T-helper 2 cell treated with Interferon-gamma antibody and Interleukin-4, amounts not matched to agents 5 μg/mL and 100 μg/mL, for 36 hours (primary cell): ENCODE results near the gene ARID1B.
"Not testable (repeated sequence)": the region's sequence is repeated elsewhere in the genome, so short reads cannot be mapped to it uniquely, and the experiment has no call there.

Source experiments
- DNase-seq: peaks from one replicate; pipeline ENCODE4 v3.0.0; 2021; ENCODE audit warnings: low spot score
- H3K27ac Mint-ChIP-seq: one replicate; pipeline ENCODE4 v1.8.0; 2021; ENCODE audit warnings: mild to moderate bottlenecking, mixed read lengths
- H3K27me3 Mint-ChIP-seq: one replicate; pipeline ENCODE4 v1.8.0; 2021; ENCODE audit warnings: low read depth, mixed read lengths
- H3K36me3 Mint-ChIP-seq: one replicate; pipeline ENCODE4 v1.8.0; 2021; ENCODE audit warnings: low read depth, mixed read lengths
- H3K4me1 Mint-ChIP-seq: one replicate; pipeline ENCODE4 v1.8.0; 2021; ENCODE audit warnings: low read depth, mixed read lengths
- H3K4me3 Mint-ChIP-seq: one replicate; pipeline ENCODE4 v1.8.0; 2022; ENCODE audit warnings: mild to moderate bottlenecking, moderate library complexity, mixed read lengths
- H3K9me3 Mint-ChIP-seq: one replicate; pipeline ENCODE4 v1.8.0; 2021; ENCODE audit warnings: mixed read lengths

Gene ARID1B

DNA sequence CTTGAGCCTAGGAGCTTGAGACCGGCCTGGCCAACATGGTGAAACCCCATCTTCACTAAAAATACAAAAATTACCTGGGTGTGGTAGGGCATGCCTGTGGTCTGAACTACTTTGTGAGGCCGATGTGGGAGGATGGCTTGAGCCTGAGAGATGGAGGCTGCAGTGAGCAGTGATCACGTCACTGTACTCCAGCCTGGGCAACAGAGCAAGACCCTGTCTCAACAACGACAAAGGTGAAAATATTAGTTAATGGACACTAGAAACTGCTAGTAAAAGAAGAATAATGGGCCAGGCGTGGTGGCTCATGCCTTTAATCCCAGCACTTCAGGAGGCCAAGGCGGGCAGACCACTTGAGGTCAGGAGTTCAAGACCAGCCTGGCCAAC, 168.6 kb downstream of the ARID1B start:
- H3K27me3 Mint-ChIP-seq, H3K4me3 Mint-ChIP-seq, DNase-seq, H3K9me3 Mint-ChIP-seq, H3K27ac Mint-ChIP-seq, H3K36me3 Mint-ChIP-seq: not testable (repeated sequence)
- H3K4me1 Mint-ChIP-seq = peaks cover 12% of the 10 kb centered on the region

DNA sequence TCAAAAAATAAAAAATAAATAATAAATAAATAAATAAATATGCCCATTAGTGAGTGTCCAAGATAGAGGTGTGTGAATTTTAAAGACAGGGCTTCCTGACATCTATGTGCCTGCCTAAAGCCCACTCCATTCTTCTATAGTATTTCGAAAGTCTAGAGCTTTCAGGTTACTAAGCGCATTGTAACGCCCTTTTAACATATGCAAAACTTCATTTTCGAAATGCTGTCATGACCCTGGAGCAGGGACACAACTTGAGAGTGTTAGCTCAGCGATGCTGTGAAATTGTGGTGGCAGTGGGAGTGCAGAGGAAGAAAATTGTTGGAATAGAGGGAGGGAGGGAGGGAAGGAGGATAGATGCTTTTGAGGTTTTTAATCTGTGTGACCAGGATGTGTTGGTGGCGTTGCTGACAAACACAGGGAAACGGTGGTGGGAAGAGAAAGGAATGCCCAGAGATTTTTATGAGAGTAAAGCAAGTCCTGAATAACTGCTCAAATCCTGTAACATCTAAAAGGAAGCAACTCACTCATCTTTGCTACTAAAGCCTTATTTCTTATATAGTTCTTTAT, 169.3 kb downstream of the ARID1B start:
- H3K36me3 Mint-ChIP-seq = no peaks in the 10 kb centered on the region
- H3K4me3 Mint-ChIP-seq = no peak overlapping the region
- no peak overlapping the region for H3K27ac Mint-ChIP-seq
- H3K27me3 Mint-ChIP-seq = no peaks in the 10 kb centered on the region
- H3K4me1 Mint-ChIP-seq = peaks cover 12% of the 10 kb centered on the region
- DNase-seq = no peak
- H3K9me3 Mint-ChIP-seq = no peaks in the 10 kb centered on the region

DNA sequence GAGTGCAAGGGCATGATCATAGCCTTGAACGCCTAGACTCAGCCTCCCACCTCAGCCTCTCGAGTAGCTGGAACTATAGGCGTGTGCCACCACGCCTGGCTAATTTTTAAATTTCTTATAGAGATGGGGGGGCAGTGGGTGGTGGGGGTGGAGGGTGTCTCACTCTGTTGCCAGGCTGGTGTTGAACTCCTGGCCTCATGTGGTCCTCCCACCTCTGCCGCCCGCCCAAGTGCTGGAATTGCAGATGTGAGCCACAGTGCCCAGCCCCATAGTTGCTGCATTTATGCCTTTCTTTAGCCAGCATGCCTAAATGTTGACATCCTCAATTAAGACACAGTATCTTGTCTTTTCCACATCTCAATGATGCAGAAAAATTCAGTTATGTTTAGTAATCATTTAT, 171.1 kb downstream of the ARID1B start:
- no peaks in the 10 kb centered on the region for H3K27me3 Mint-ChIP-seq
- no peak overlapping the region for H3K4me3 Mint-ChIP-seq
- no peak overlapping the region for H3K27ac Mint-ChIP-seq
- H3K4me1 Mint-ChIP-seq = peaks cover 20% of the 10 kb centered on the region
- no peaks in the 10 kb centered on the region for H3K9me3 Mint-ChIP-seq
- DNase-seq = no peak
- H3K36me3 Mint-ChIP-seq = no peaks in the 10 kb centered on the region

DNA sequence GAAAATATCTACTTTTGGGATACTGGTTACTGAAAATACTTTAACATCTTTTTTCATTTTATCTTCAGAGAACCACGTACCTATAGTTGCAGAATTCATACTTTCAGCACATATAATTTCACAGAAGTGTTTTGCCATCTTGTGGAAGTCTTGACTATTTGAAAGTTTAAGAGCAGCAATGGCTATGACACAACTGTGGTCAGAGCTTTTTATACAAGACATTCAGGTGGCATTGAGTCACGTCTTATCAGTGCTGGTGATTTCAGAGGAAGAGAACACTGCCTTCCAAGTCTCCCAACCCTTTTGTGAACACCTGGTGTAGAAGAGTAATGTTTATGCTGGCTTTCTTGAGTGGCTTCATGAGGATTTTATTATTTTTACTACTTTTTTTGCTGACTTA, 171.6 kb downstream of the ARID1B start:
- Mint-ChIP-seq H3K27me3 (no peaks in the 10 kb centered on the region), H3K9me3 (no peaks in the 10 kb centered on the region), H3K36me3 (no peaks in the 10 kb centered on the region), H3K27ac (no peak overlapping the region), H3K4me1 (peaks cover 25% of the 10 kb centered on the region), H3K4me3 (no peak overlapping the region)
- no peak for DNase-seq

DNA sequence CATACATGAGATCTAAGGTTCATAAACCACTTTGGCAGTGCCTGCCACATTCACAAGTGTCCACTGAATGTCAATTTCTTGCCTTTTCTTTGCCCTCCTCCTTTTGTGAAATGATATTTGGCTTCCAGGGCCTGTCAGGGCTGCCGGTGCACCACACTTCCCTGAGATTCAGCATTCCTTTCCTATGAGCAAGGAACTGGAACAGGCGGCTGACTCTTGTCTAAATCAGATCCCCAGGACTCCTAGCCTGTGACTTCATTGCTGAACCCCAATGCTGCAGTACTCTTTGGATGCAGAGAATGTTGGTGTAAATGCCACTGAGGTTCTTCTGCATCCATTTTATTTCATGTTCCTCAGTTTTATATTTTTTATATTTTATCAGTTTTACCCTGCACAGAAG, 172.2 kb downstream of the ARID1B start:
- DNase-seq = no peak

DNA sequence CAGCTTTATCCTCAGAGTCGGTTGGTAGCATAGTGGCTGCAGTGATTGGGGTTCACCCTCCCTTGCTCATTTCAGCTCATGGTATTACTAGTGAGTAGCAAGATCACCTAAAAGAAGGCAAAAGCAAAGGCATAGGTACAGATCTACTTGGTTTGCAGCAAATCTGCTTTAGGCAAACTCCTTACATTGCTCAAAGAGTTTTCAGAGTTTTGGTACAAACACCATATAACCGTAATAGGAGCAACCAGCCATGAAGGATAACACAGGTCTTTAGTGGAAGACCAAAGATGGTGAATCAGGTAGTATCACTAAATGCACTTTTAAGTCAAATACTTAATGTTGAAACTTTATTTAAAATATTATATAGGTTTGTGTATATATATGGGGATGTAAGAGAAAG, 172.9 kb downstream of the ARID1B start:
- peaks cover 29% of the 10 kb centered on the region for H3K4me1 Mint-ChIP-seq

More for the DNA sequence above, 172.2 kb downstream of the ARID1B start:
- H3K27me3 Mint-ChIP-seq = no peaks in the 10 kb centered on the region
- peaks cover 27% of the 10 kb centered on the region for H3K4me1 Mint-ChIP-seq
- no peak overlapping the region for H3K27ac Mint-ChIP-seq
- H3K9me3 Mint-ChIP-seq = no peaks in the 10 kb centered on the region
- no peaks in the 10 kb centered on the region for H3K36me3 Mint-ChIP-seq
- H3K4me3 Mint-ChIP-seq = no peak overlapping the region

DNA sequence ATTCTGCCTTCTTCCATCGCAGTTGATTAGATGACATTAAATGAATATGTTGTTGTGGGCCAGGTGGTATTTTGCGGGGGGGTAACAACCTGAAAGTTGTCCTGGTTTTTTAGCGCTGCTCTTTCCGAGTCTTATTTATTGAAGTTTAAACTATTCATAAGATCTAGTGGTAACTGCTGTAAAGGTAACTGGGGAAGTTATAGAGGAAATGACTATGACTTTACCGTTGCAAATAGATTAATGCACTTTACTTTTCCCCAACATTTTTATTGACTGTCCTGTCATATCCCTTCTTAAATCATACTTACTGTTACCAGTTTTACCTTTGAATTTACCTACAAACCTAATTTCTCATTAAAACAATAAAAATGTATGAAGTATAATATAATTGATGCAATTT, 173.4 kb downstream of the ARID1B start:
- Mint-ChIP-seq H3K36me3 (no peaks in the 10 kb centered on the region), H3K27ac (no peak overlapping the region), H3K4me3 (no peak overlapping the region), H3K27me3 (no peaks in the 10 kb centered on the region), H3K4me1 (peaks cover 31% of the 10 kb centered on the region), H3K9me3 (no peaks in the 10 kb centered on the region)
- DNase-seq = no peak

More for the DNA sequence above, 172.9 kb downstream of the ARID1B start:
- H3K27ac Mint-ChIP-seq = no peak overlapping the region
- H3K4me3 Mint-ChIP-seq = no peak overlapping the region
- H3K36me3 Mint-ChIP-seq = no peaks in the 10 kb centered on the region
- H3K9me3 Mint-ChIP-seq = no peaks in the 10 kb centered on the region
- no peaks in the 10 kb centered on the region for H3K27me3 Mint-ChIP-seq
- DNase-seq = no peak

DNA sequence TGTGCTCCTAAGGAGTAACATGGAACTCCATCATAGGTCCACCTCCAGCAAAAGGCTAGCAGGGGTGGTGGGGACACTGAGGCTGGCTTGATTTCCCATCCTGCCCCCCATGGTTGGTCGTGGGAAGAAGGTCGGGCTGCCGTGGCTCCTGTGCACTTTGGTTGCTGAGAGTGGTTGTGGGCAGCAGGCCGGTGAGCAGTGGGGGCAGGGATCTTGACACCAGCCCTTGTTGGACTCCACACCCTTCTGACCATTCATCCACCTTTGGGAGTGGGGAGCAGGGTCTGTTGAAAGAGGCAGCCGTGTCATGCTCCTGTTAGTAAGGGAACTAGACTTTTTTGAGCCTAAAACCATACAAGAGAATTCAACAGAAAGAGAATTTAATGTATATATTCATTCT, 175.2 kb downstream of the ARID1B start:
- H3K27me3 Mint-ChIP-seq = no peaks in the 10 kb centered on the region
- no peaks in the 10 kb centered on the region for H3K36me3 Mint-ChIP-seq
- no peak for DNase-seq
- no peaks in the 10 kb centered on the region for H3K9me3 Mint-ChIP-seq
- H3K4me3 Mint-ChIP-seq = no peak overlapping the region
- peaks cover 41% of the 10 kb centered on the region for H3K4me1 Mint-ChIP-seq
- no peak overlapping the region for H3K27ac Mint-ChIP-seq

DNA sequence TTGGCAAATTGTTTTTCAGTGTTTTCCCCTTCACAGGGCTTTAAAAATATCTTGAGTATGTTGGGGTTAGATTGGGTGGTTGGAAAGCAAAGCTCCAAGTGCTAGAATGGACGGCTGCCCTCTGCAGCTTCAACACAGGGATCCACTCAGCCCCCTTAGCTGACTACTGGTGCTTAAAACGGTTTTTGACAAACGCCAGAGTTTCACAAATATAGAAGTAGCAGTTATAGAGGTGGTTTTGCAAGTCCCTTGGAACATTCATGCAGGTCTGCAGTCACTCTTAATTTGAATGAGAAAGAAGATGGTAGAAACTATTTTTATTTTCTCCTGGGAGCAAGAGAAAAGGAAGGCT, 175.9 kb downstream of the ARID1B start:
- no peaks in the 10 kb centered on the region for H3K36me3 Mint-ChIP-seq
- H3K27ac Mint-ChIP-seq = no peak overlapping the region
- no peaks in the 10 kb centered on the region for H3K27me3 Mint-ChIP-seq
- no peak overlapping the region for H3K4me3 Mint-ChIP-seq
- no peaks in the 10 kb centered on the region for H3K9me3 Mint-ChIP-seq
- H3K4me1 Mint-ChIP-seq = peaks cover 48% of the 10 kb centered on the region
- DNase-seq = no peak

DNA sequence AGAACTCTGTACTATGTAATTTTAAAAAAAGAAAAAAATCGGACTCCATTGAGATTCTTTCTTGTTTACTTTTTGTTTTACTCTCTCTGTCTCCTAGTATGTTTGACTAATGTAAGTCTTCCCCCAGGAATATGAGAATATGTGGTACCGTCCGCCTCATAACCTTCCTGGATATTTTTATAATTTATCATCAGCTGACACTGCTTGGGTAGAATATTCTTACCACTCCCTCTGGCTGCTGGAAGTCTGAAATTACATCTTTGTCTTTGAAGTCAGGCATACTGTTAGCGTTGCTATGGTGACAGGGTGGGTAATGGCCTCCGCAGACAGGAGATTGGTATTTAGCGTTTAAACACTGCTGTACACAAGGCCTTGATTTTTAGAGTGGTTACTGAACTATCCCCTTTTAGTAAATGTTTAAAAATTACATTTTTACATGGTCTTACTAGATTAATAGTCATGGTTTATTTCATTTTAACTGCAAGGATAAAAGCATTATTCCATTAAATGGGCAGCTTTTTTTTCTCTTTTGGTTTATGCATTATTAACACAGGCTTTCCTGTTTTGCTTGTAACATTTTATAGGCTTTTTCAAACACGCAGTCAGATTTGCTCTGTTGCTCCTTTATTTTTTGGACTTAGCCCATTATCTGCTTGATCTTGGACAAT, 176.4 kb downstream of the ARID1B start:
- H3K27me3 Mint-ChIP-seq = no peaks in the 10 kb centered on the region
- peaks cover 52% of the 10 kb centered on the region for H3K4me1 Mint-ChIP-seq
- DNase-seq = no peak
- no peaks in the 10 kb centered on the region for H3K36me3 Mint-ChIP-seq
- no peak overlapping the region for H3K27ac Mint-ChIP-seq
- H3K9me3 Mint-ChIP-seq = no peaks in the 10 kb centered on the region
- H3K4me3 Mint-ChIP-seq = no peak overlapping the region

DNA sequence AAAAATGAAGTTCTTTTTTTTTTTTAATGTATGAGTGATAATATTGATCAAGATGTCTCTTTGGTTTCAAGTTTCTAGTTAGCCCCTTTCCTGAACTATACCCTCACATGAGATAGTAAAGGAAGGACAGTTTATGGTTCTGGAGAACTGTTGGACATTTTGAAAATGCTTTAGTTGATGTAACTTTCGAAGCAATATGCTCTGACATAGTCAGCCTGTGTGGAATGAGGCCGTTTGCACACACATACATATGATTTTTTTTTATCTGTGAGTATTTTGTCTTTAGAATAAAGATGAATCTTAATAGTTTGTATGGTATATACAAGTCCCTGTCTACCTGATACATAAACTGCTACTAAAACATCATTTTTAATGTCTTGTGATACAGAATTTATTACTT, 177.0 kb downstream of the ARID1B start:
- no peak for DNase-seq
- Mint-ChIP-seq H3K4me1 (peaks cover 51% of the 10 kb centered on the region), H3K27ac (no peak overlapping the region), H3K4me3 (no peak overlapping the region), H3K36me3 (no peaks in the 10 kb centered on the region), H3K27me3 (no peaks in the 10 kb centered on the region), H3K9me3 (no peaks in the 10 kb centered on the region)

DNA sequence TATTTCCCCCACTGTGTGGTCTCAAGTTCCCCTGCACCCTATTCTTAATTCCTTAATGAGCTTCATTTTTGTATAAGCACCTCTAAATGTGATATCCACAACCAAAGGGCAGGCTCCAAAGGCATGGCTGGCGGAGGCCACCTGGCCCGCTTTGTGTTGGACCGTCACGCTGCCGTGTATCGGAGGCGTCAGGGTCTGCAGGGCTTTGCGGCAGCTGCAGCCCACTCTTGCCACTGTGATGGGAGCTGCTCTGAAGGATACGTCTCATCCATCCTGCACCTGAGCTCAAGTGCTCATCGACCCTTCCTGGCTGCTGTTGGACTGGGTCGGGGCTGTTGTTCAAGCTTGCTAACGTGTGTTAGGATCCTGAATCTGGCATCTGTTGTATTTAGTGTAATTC, 177.6 kb downstream of the ARID1B start:
- no peaks in the 10 kb centered on the region for H3K36me3 Mint-ChIP-seq
- H3K4me3 Mint-ChIP-seq = no peak overlapping the region
- DNase-seq = no peak
- H3K9me3 Mint-ChIP-seq = no peaks in the 10 kb centered on the region
- peaks cover 53% of the 10 kb centered on the region for H3K4me1 Mint-ChIP-seq
- H3K27ac Mint-ChIP-seq = no peak overlapping the region
- no peaks in the 10 kb centered on the region for H3K27me3 Mint-ChIP-seq

DNA sequence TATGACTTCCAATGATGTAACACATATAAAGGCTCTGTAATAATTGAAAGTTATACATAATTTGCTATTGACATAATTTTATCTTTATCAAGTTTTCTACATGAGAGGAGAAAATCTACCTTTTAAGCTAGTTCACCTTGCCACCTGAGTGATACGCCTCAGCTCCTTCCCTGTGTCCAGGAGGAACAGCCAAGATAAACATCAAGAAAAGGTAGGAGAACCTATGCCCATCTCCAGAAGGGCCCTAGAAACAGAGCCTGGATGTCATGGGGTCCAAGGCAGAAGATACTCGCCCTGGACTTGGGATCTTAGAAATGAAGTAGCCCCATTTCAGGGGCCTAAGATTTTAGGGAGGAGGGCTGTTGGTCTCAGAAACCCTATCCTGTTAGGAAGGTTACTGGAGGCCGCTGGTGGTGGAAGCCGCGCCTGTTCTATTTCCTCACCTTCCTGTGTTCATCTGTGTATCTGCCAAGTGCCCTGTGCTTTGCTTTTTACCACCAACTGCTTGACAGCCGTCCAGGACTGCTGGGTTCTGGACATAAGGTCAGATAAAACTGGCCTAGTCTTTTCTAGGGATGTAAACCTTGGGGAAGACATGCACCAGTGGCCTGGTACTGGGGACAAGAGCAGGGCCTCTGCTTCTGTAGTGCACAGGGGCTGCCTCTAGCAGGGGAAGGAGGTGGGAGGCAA, 178.5 kb downstream of the ARID1B start:
- H3K27ac Mint-ChIP-seq = no peak overlapping the region
- no peaks in the 10 kb centered on the region for H3K9me3 Mint-ChIP-seq
- no peaks in the 10 kb centered on the region for H3K36me3 Mint-ChIP-seq
- peaks cover 52% of the 10 kb centered on the region for H3K4me1 Mint-ChIP-seq
- no peaks in the 10 kb centered on the region for H3K27me3 Mint-ChIP-seq
- H3K4me3 Mint-ChIP-seq = no peak overlapping the region
- DNase-seq = no peak

DNA sequence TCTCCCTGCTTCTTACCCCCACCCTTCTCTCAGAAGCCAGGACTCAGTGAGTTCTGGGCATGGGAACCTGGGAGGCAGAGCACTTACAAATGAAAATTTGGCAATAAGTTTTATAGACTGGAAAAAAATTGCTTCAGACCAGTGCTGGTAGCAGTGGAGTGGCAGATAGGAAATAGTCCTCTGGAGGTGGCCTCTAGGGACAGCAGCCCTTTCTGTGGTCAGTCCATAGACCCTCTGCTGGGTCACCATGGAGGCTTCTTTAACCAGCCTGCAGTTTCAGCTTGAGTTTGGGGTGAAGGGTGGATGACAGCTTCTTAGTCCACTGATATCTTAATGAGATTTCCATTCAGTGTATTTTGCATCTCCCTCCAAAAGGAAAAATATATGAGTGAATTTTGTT, 179.1 kb downstream of the ARID1B start:
- Mint-ChIP-seq H3K9me3 (no peaks in the 10 kb centered on the region), H3K27ac (no peak overlapping the region), H3K27me3 (no peaks in the 10 kb centered on the region), H3K4me3 (no peak overlapping the region), H3K4me1 (peaks cover 52% of the 10 kb centered on the region), H3K36me3 (no peaks in the 10 kb centered on the region)
- no peak for DNase-seq
